Tibial nerve (tissue), 4 donors: ENCODE measurements around the gene TMEM151B. TPM values are rescaled to one million over a fixed set of nuclear protein-coding genes. Genes with fewer than 3 reads are reported as not detected.
"Not testable (repeated sequence)": the region's sequence is repeated elsewhere in the genome, so short reads cannot be mapped to it uniquely, and the experiment has no call there.

Experiments used
- DNase-seq, 2 donors: peaks; one replicate each; pipeline ENCODE4 v3.0.0-alpha.2; 2019; ENCODE audit warnings: low spot score in 2 of 2
- H3K27ac ChIP-seq, 4 donors: fragments of 200-600 bp; sonication (generic) in 3 of 4; one replicate each; pipeline ENCODE4 v1.5.1; 2017 to 2019; ENCODE audit warnings: mild to moderate bottlenecking in 1 of 4
- H3K27me3 ChIP-seq, 2 donors: fragments of 200-600 bp; sonication (generic) in 1 of 2; one replicate each; pipeline versions ENCODE4 v1.5.1 to v1.6.0; 2017 to 2019
- H3K36me3 ChIP-seq, 3 donors: fragments of 200-600 bp; sonication (generic); one replicate each; pipeline ENCODE4 v1.5.1; 2018 to 2019
- H3K4me1 ChIP-seq, 4 donors: fragments of 200-600 bp; sonication (generic) in 3 of 4; one replicate each; pipeline ENCODE4 v1.5.1; 2017 to 2019
- H3K4me3 ChIP-seq, 4 donors: fragments of 200-600 bp; sonication (generic) in 3 of 4; one replicate each; pipeline ENCODE4 v1.5.1; 2017 to 2019; ENCODE audit warnings: mild to moderate bottlenecking in 1 of 4, moderate library complexity in 1 of 4
- H3K9me3 ChIP-seq, 4 donors: fragments of 200-600 bp; sonication (generic) in 3 of 4; one replicate each; pipeline ENCODE4 v1.5.1; 2017 to 2019
- CTCF ChIP-seq, 5 experiments: fragments of 200-600 bp in 3 of 5; fragments of 450-650 bp in 2 of 5; sonication (generic) in 3 of 5; IDR thresholded peaks; one replicate each; pipeline ENCODE4 v1.5.1; 2016 to 2019; ENCODE audit warnings: antibody characterized with exemption in 5 of 5, mild to moderate bottlenecking in 3 of 5, moderate library complexity in 2 of 5
- EP300 ChIP-seq, 2 donors: sonication (generic); formaldehyde crosslinking; IDR thresholded peaks; one replicate each; pipeline ENCODE4 v1.6.1; 2017; ENCODE audit warnings: antibody characterized with exemption in 2 of 2, mild to moderate bottlenecking in 1 of 2
- POLR2A ChIP-seq, 2 donors: fragments of 450-650 bp; IDR thresholded peaks; one replicate each; pipeline ENCODE4 v1.6.1; 2017; ENCODE audit warnings: antibody characterized with exemption in 2 of 2, mild to moderate bottlenecking in 2 of 2, moderate library complexity in 2 of 2
- whole genome bisulfite sequencing, 2 donors: methylation state at CpG; one replicate each; pipeline ENCODE4 v1.1.5; 2018; 5-methylcytosine and 5-hydroxymethylcytosine counted together
- total RNA-seq, 4 donors: library from RNA; depleted of rRNA; stranded (reverse); fragments of >200 nt; gene quantifications; one replicate each; pipeline ENCODE4 v1.1.0, GENCODE V29; 2016

The TMEM151B gene
- total RNA-seq, 4 donors from 2014 or later = 0.42 TPM; not detected in 3

- H3K27ac ChIP-seq = no peak overlapping the region
- no peak for DNase-seq
- no peak for TF ChIP-seq CTCF (IDR thresholded peaks at IDR 0.05)
- TF ChIP-seq POLR2A (IDR thresholded peaks at IDR 0.05) = no peak
- no peak for TF ChIP-seq EP300 (IDR thresholded peaks at IDR 0.05)
- peaks cover 0 to 4% of the 10 kb centered on the region in 2 donors for H3K27me3 ChIP-seq
- no peak overlapping the region for H3K4me3 ChIP-seq
- WGBS, 2 donors = 70 to 72% methylated on average over 6 of the region's 6 CpGs
- no peaks in the 10 kb centered on the region for H3K36me3 ChIP-seq
- peaks cover 0 to 3% (median 0%) of the 10 kb centered on the region in 4 donors for H3K4me1 ChIP-seq
- H3K9me3 ChIP-seq = no peaks in the 10 kb centered on the region
These were observed 79.8 kb downstream of the TMEM151B start for GRCh38 chr6:44349904-44350649.

- 76 to 88% methylated on average over 4 of the region's 4 CpGs for WGBS, 2 donors
- H3K36me3 ChIP-seq, H3K9me3 ChIP-seq, H3K4me3 ChIP-seq, H3K4me1 ChIP-seq, H3K27me3 ChIP-seq, H3K27ac ChIP-seq, DNase-seq: not testable (repeated sequence)
These were observed 80.4 kb downstream of the TMEM151B start for GRCh38 chr6:44350650-44350994.

- no peak overlapping the region for H3K27ac ChIP-seq
- H3K36me3 ChIP-seq = no peaks in the 10 kb centered on the region
- H3K4me3 ChIP-seq = no peak overlapping the region
- TF ChIP-seq EP300 (IDR thresholded peaks at IDR 0.05) = no peak
- no peak for TF ChIP-seq POLR2A (IDR thresholded peaks at IDR 0.05)
- TF ChIP-seq CTCF (IDR thresholded peaks at IDR 0.05) = no peak
- no peaks in the 10 kb centered on the region for H3K4me1 ChIP-seq
- H3K27me3 ChIP-seq = no peaks in the 10 kb centered on the region
- DNase-seq = no peak
- H3K9me3 ChIP-seq = peaks cover 0 to 6% (median 0%) of the 10 kb centered on the region in 4 donors
- 88 to 95% methylated on average over 4 of the region's 4 CpGs for WGBS, 2 donors
These were observed 82.0 kb downstream of the TMEM151B start for GRCh38 chr6:44352259-44352658.

GRCh38 chr6:44353336-44353735 is 83.1 kb downstream of the TMEM151B start:
- H3K27ac ChIP-seq = no peak overlapping the region
- H3K36me3 ChIP-seq = no peaks in the 10 kb centered on the region
- no peak for TF ChIP-seq POLR2A (IDR thresholded peaks at IDR 0.05)
- no peak for TF ChIP-seq EP300 (IDR thresholded peaks at IDR 0.05)
- no peak for TF ChIP-seq CTCF (IDR thresholded peaks at IDR 0.05)
- peaks cover 0 to 6% (median 0%) of the 10 kb centered on the region in 4 donors for H3K9me3 ChIP-seq
- no peaks in the 10 kb centered on the region for H3K4me1 ChIP-seq
- H3K4me3 ChIP-seq = no peak overlapping the region
- no peaks in the 10 kb centered on the region for H3K27me3 ChIP-seq
- DNase-seq = no peak
- 61 to 69% methylated on average over 2 of the region's 2 CpGs for whole genome bisulfite sequencing, 2 donors

- no peak overlapping the region for H3K4me3 ChIP-seq
- H3K4me1 ChIP-seq = no peaks in the 10 kb centered on the region
- no peaks in the 10 kb centered on the region for H3K27me3 ChIP-seq
- no peak for DNase-seq
- H3K9me3 ChIP-seq = peaks cover 0 to 6% (median 0%) of the 10 kb centered on the region in 4 donors
- 85 to 87% methylated on average over 4 of the region's 4 CpGs for WGBS, 2 donors
- H3K36me3 ChIP-seq = no peaks in the 10 kb centered on the region
- H3K27ac ChIP-seq = no peak overlapping the region
- TF ChIP-seq CTCF (IDR thresholded peaks at IDR 0.05) (no peak), EP300 (IDR thresholded peaks at IDR 0.05) (no peak), POLR2A (IDR thresholded peaks at IDR 0.05) (no peak)
These were observed 85.4 kb downstream of the TMEM151B start for GRCh38 chr6:44355640-44356039.
